LNCaP clone FGC (cell line): Measurements from ENCODE around the gene NAPA.

Source experiments
- DNase-seq: peaks from one replicate; pipeline ENCODE4 v3.0.0-alpha.2; 2011; ENCODE audit warnings: low read depth
- H3K4me3 ChIP-seq: 2 replicates; pipeline ENCODE4 v1.5.1; 2011; ENCODE audit warnings: mild to moderate bottlenecking, low read depth, low read length, control low read depth
- TF ChIP-seq, protein P1 (sequence below): IDR thresholded peaks from 2 replicates; pipeline ENCODE4 v1.5.1; 2012; ENCODE audit warnings: mild to moderate bottlenecking; ENCODE audit not compliant: control insufficient read depth, insufficient read depth; ENCODE audit errors: extremely low read depth

NAPA gene

DNA sequence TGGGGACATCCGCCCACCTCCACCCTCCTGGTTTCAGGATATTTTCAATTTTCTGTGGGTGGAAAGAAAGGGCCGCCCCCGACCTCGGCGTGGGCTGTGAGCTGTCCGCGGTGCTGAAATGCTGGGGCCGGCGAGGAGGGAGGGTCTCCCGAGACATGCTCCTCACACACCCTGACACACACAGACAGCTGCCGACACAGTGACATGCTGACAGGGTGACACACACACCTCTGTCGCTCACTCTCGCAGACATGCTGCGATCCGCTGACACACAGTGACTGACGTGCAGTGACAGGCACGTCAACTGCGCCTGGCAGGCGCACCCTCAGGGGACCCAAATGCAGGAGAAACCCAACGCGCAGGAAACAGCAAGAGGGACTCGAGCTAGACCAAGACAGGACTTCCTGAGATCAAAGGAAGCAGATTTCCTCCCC lies 70.5 kb downstream of the NAPA start:
- TF ChIP-seq, protein P1, sequence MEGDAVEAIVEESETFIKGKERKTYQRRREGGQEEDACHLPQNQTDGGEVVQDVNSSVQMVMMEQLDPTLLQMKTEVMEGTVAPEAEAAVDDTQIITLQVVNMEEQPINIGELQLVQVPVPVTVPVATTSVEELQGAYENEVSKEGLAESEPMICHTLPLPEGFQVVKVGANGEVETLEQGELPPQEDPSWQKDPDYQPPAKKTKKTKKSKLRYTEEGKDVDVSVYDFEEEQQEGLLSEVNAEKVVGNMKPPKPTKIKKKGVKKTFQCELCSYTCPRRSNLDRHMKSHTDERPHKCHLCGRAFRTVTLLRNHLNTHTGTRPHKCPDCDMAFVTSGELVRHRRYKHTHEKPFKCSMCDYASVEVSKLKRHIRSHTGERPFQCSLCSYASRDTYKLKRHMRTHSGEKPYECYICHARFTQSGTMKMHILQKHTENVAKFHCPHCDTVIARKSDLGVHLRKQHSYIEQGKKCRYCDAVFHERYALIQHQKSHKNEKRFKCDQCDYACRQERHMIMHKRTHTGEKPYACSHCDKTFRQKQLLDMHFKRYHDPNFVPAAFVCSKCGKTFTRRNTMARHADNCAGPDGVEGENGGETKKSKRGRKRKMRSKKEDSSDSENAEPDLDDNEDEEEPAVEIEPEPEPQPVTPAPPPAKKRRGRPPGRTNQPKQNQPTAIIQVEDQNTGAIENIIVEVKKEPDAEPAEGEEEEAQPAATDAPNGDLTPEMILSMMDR, result no peak
- DNase-seq, result no peak
- no peak overlapping the region for H3K4me3 ChIP-seq

DNA sequence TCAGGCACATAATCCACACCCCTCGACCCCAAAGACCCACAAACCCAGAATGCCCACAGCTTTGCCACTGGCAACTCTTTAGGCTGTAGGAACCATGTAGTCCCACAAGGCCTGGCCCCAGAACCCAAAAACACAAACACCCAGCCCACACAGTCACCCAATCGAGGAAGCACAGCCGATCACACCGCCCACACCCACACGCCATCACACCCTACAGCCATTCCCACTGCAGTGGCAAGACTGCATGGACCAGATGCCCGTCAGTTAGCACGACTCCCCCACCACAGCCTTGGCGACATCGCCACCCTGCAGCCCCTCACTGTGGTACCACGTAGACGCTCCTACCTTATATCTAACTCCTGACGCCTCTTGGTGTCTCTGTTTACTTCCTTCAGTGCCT lies 71.5 kb downstream of the NAPA start:
- H3K4me3 ChIP-seq, result no peak overlapping the region
- TF ChIP-seq, protein P1, result no peak
- no peak for DNase-seq

DNA sequence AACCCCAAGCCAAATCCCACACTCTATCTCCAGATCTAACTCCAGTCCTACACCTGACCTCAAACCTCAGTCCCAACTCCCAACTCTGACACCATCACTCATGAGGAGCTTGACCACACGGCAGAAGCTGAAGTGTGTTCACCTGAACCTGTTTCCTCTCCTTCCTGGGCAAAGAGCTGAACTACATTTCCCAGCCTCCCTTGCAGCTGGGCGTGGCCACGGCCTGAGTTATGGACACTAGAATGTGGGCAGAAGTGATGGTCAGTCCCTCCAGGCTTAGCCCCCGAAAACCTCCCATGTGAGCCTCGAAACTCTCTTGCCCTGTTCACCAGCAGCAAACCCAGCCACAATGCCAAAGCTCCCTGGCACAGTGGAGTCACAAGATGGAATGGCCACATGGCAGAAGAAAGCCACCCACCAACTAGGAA lies 76.1 kb downstream of the NAPA start:
- no peak for DNase-seq
- H3K4me3 ChIP-seq, result no peak overlapping the region
- TF ChIP-seq, protein P1, result no peak
